ENCODE results near the gene SRL.
"Not testable (repeated sequence)": the region's sequence is repeated elsewhere in the genome, so short reads cannot be mapped to it uniquely, and the experiment has no call there.

SRL gene

GRCh38 chr16:4260360-4260759 lies 18.5 kb upstream of the SRL start:
- peak; percentile 89 for DNase-seq

- no peak for DNase-seq
Measured at GRCh38 chr16:4257646-4258556, 16.0 kb upstream of the SRL start.

GRCh38 chr16:4253394-4254150 lies 11.7 kb upstream of the SRL start:
- peak; percentile 93 for DNase-seq

- not testable (repeated sequence) for DNase-seq
Measured at GRCh38 chr16:4253012-4253393, 11.1 kb upstream of the SRL start.

GRCh38 chr16:4249530-4250308 lies 7.8 kb upstream of the SRL start:
- no peak for DNase-seq

GRCh38 chr16:4247460-4247784 lies 5.5 kb upstream of the SRL start:
- no peak for DNase-seq

- no peak for DNase-seq
Measured at GRCh38 chr16:4246777-4247459, 5.0 kb upstream of the SRL start.

- no peak for DNase-seq
Measured at GRCh38 chr16:4245077-4245791, 3.4 kb upstream of the SRL start.

- DNase-seq = peak; percentile 32
Measured at GRCh38 chr16:4244254-4245076, 2.6 kb upstream of the SRL start.

GRCh38 chr16:4241258-4241927 lies 487 bp downstream of the SRL start:
- no peak for DNase-seq

GRCh38 chr16:4240624-4241023 lies 1.3 kb downstream of the SRL start:
- no peak for DNase-seq

GRCh38 chr16:4239682-4240175 lies 2.2 kb downstream of the SRL start:
- no peak for DNase-seq

GRCh38 chr16:4239020-4239419 lies 2.9 kb downstream of the SRL start:
- DNase-seq = no peak

GRCh38 chr16:4233431-4233830 lies 8.4 kb downstream of the SRL start:
- DNase-seq = no peak

GRCh38 chr16:4232541-4233386 lies 9.1 kb downstream of the SRL start:
- no peak for DNase-seq

GRCh38 chr16:4231886-4232285 lies 10.0 kb downstream of the SRL start:
- DNase-seq = no peak

- no peak for DNase-seq
Measured at GRCh38 chr16:4231367-4231766, 10.5 kb downstream of the SRL start.

GRCh38 chr16:4227040-4227332 lies 14.9 kb downstream of the SRL start:
- DNase-seq = no peak

- no peak for DNase-seq
Measured at GRCh38 chr16:4226251-4227039, 15.4 kb downstream of the SRL start.
